ENCODE data around the gene FYB1. TPM values are rescaled to one million over a fixed set of nuclear protein-coding genes. Genes with fewer than 3 reads are reported as not detected.
A peak's percentile ranks its signal among the peaks of the same experiment; 100 is the strongest.

Gene FYB1
- total RNA-seq, 1 donor = under 0.01 TPM

DNA sequence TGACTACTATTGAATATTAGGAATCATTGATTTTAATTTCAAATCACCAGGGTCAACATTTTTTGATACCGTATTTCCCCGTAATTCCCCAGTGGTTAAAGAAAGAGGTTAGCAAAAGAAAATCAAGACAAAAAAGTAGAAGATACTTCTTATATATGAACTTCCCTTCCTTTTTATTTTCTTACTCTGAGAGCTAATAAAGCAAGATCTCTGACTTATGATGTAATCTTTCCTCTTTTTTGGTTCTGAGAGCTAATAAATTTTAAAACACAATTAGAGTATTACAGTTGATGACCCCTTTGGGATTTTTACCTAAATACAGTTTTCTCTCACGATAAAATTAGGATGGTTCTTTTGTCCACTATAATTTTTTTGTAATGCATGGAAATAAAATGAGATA lies 9.2 kb upstream of the FYB1 start:
- Histone ChIP-seq H3K36me3 (ENCODE audit: insufficient read depth, low read length) (no peaks in the 10 kb centered on the region), H3K27ac (ENCODE audit: low read depth, low read length) (no peak overlapping the region), H4K20me1 (ENCODE audit: insufficient read depth, low read length) (no peaks in the 10 kb centered on the region), H3K4me2 (ENCODE audit: insufficient read depth, low read length) (no peak overlapping the region), H3K27me3 (ENCODE audit: insufficient read depth, low read length) (no peaks in the 10 kb centered on the region), H3K9me3 (ENCODE audit: low read depth, low read length) (no peaks in the 10 kb centered on the region), H2AFZ (ENCODE audit: low read length) (no peak overlapping the region), H3K4me3 (ENCODE audit: insufficient read depth, low read length) (no peak overlapping the region), H3K4me1 (ENCODE audit: insufficient read depth, low read length) (peaks cover 10% of the 10 kb centered on the region), H3K79me2 (ENCODE audit: insufficient read depth, low read length) (no peaks in the 10 kb centered on the region)
- no peak for DNase-seq (ENCODE audit: insufficient read length, low spot score, missing footprints)
- TF ChIP-seq, protein P1, sequence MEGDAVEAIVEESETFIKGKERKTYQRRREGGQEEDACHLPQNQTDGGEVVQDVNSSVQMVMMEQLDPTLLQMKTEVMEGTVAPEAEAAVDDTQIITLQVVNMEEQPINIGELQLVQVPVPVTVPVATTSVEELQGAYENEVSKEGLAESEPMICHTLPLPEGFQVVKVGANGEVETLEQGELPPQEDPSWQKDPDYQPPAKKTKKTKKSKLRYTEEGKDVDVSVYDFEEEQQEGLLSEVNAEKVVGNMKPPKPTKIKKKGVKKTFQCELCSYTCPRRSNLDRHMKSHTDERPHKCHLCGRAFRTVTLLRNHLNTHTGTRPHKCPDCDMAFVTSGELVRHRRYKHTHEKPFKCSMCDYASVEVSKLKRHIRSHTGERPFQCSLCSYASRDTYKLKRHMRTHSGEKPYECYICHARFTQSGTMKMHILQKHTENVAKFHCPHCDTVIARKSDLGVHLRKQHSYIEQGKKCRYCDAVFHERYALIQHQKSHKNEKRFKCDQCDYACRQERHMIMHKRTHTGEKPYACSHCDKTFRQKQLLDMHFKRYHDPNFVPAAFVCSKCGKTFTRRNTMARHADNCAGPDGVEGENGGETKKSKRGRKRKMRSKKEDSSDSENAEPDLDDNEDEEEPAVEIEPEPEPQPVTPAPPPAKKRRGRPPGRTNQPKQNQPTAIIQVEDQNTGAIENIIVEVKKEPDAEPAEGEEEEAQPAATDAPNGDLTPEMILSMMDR (IDR thresholded peaks at IDR 0.05; ENCODE audit: extremely low read depth, low read depth, low read length) = no peak

DNA sequence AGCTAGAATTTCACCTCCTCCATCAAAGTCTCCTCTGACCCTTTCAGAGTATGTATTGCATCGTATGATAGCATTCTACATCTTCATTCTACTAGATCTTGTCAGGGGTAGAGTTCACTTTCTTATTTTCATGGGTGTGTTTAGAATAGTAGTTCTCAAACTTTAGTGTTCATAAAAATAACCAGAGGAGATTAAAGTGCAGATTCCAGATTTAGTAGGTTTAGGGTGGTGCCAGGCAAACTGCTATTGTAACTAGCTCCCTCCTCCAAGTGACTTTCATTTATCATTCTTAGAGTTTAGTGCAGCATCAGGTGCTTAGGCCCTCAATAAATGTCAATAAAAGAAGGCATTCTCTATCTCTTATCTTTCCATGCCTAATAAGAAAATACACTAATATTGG lies 7.2 kb upstream of the FYB1 start:
- Histone ChIP-seq H3K9me3 (ENCODE audit: low read depth, low read length) (no peaks in the 10 kb centered on the region), H2AFZ (ENCODE audit: low read length) (no peak overlapping the region), H3K27me3 (ENCODE audit: insufficient read depth, low read length) (no peaks in the 10 kb centered on the region), H3K36me3 (ENCODE audit: insufficient read depth, low read length) (no peaks in the 10 kb centered on the region), H3K4me3 (ENCODE audit: insufficient read depth, low read length) (no peak overlapping the region), H3K4me2 (ENCODE audit: insufficient read depth, low read length) (no peak overlapping the region), H3K27ac (ENCODE audit: low read depth, low read length) (no peak overlapping the region), H3K79me2 (ENCODE audit: insufficient read depth, low read length) (no peaks in the 10 kb centered on the region), H4K20me1 (ENCODE audit: insufficient read depth, low read length) (no peaks in the 10 kb centered on the region), H3K4me1 (ENCODE audit: insufficient read depth, low read length) (peaks cover 5% of the 10 kb centered on the region)
- no peak for DNase-seq (ENCODE audit: insufficient read length, low spot score, missing footprints)
- TF ChIP-seq, protein P1 (IDR thresholded peaks at IDR 0.05; ENCODE audit: extremely low read depth, low read depth, low read length) = no peak

DNA sequence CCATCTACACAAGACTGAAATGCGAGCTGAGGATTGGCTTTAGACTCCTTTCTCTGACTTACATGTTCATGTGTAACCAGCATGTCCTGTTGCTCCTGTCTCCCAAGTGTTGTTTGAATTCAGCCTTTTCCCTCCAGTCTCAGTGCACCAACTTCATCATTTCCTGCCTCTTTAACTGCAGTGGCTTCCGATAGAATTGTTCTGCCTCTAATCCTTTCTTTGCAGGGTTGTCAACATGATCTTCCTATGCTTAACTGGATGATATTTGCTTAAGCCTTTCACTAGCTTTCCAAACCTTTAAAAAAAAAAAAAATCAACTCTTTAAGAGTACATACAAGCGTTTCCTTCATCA lies 6.7 kb upstream of the FYB1 start:
- Histone ChIP-seq H3K4me1 (ENCODE audit: insufficient read depth, low read length) (peaks cover 5% of the 10 kb centered on the region), H2AFZ (ENCODE audit: low read length) (no peak overlapping the region), H3K36me3 (ENCODE audit: insufficient read depth, low read length) (no peaks in the 10 kb centered on the region), H3K4me2 (ENCODE audit: insufficient read depth, low read length) (no peak overlapping the region), H4K20me1 (ENCODE audit: insufficient read depth, low read length) (no peaks in the 10 kb centered on the region), H3K79me2 (ENCODE audit: insufficient read depth, low read length) (no peaks in the 10 kb centered on the region), H3K9me3 (ENCODE audit: low read depth, low read length) (no peaks in the 10 kb centered on the region), H3K27me3 (ENCODE audit: insufficient read depth, low read length) (no peaks in the 10 kb centered on the region), H3K27ac (ENCODE audit: low read depth, low read length) (no peak overlapping the region), H3K4me3 (ENCODE audit: insufficient read depth, low read length) (no peak overlapping the region)
- DNase-seq (ENCODE audit: insufficient read length, low spot score, missing footprints) = no peak
- TF ChIP-seq, protein P1 (IDR thresholded peaks at IDR 0.05; ENCODE audit: extremely low read depth, low read depth, low read length) = no peak

DNA sequence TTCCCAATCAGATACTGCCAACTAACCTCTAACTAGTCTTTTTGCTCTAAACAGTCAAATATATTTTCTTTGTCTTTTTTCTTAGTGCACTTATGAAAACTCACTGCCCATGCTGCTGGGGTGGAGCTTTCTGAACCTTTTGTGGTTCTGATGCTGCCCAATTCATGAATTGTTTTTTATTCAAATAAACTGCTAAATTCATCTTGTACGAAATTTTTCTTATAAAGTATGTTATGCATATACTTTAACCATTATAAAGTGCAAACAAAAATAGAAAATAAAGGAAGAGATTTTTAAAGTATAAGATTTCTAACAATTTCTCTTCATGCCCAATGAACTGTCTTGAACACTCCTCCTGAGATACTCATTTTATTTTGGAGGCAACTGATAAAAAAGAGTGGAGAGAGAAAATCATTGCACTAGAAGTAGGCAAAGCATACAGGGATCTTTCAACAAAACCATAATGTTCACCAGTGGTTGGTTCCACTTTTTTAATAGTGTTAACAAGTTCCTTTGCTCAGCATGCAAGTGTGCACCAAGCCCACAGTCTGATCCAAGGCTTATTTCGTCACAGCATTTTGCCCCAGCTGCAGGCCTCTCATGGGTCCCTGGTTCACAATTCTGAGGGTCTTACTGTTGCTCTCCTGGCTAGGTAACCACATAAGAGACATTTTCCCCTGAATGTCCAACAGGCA lies 6.2 kb upstream of the FYB1 start:
- Histone ChIP-seq H3K4me2 (ENCODE audit: insufficient read depth, low read length) (no peak overlapping the region), H3K27me3 (ENCODE audit: insufficient read depth, low read length) (no peaks in the 10 kb centered on the region), H3K27ac (ENCODE audit: low read depth, low read length) (no peak overlapping the region), H3K9me3 (ENCODE audit: low read depth, low read length) (no peaks in the 10 kb centered on the region), H3K79me2 (ENCODE audit: insufficient read depth, low read length) (no peaks in the 10 kb centered on the region), H3K4me3 (ENCODE audit: insufficient read depth, low read length) (no peak overlapping the region), H3K36me3 (ENCODE audit: insufficient read depth, low read length) (no peaks in the 10 kb centered on the region), H2AFZ (ENCODE audit: low read length) (no peak overlapping the region), H3K4me1 (ENCODE audit: insufficient read depth, low read length) (peaks cover 5% of the 10 kb centered on the region), H4K20me1 (ENCODE audit: insufficient read depth, low read length) (no peaks in the 10 kb centered on the region)
- DNase-seq (ENCODE audit: insufficient read length, low spot score, missing footprints) = peak; percentile 65
- TF ChIP-seq, protein P1 (IDR thresholded peaks at IDR 0.05; ENCODE audit: extremely low read depth, low read depth, low read length) = no peak
